Activated T-helper 1 cell treated with Interleukin-2 at 50 U/mL for 16 hours (primary cell): ENCODE results near the gene ALDH3B1.

ENCODE experiments used
- DNase-seq: peaks from one replicate; pipeline ENCODE4 v3.0.0-alpha.2; 2020; ENCODE audit warnings: low read depth

Gene ALDH3B1

DNA sequence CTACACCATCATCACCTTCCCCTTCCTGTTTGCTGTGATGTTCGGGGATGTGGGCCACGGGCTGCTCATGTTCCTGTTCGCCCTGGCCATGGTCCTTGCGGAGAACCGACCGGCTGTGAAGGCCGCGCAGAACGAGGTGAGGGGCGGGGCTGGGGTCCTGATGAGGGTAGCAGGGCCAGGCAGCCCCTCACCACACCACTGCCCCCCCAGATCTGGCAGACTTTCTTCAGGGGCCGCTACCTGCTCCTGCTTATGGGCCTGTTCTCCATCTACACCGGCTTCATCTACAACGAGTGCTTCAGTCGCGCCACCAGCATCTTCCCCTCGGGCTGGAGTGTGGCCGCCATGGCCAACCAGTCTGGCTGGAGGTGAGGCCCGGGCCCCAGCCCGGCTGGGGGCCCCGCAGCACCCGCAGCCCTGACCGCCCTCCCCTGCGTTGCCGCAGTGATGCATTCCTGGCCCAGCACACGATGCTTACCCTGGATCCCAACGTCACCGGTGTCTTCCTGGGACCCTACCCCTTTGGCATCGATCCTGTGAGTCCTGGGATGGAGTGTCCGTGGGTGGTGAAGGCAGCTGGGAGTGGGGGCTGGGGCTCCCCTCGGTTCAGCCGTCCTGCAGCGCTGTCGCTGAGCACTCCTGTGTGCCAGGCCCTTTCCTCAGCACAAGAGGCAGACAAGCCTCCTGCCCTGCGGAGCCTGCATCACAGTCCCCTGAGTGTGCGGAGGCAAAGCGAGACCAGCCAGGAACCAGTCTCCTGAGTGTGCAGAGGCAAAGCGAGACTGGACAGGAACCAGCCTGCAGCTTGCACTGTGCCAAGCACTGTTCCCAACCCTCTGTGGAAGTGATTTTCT lies 37.5 kb downstream of the ALDH3B1 start:
- no peak for DNase-seq

DNA sequence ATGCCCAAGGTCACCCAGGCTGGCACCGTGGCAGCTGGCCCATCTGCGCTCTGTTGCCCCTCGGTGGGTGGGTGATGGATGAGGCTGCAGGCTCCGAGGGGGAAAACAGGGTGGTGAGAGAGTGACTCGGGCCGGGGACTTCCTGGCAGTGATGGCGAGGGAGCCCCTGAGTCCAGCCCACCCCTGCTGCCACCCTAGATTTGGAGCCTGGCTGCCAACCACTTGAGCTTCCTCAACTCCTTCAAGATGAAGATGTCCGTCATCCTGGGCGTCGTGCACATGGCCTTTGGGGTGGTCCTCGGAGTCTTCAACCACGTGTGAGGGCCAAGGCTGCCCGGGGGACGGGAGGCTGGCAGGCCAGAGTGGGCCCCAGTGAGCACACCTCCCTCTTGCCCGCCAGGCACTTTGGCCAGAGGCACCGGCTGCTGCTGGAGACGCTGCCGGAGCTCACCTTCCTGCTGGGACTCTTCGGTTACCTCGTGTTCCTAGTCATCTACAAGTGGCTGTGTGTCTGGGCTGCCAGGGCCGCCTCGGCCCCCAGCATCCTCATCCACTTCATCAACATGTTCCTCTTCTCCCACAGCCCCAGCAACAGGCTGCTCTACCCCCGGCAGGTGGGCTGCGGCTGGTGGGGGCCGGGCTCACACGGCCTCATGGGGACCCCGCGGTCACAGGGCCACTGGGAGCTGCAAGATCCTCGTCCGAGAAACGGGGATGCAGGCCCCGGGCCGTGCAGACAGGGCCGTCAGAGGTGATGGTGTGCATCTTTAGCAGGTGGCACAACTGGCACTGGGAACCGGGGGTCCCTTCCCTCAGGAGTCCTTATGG lies 38.8 kb downstream of the ALDH3B1 start:
- DNase-seq, result no peak

DNA sequence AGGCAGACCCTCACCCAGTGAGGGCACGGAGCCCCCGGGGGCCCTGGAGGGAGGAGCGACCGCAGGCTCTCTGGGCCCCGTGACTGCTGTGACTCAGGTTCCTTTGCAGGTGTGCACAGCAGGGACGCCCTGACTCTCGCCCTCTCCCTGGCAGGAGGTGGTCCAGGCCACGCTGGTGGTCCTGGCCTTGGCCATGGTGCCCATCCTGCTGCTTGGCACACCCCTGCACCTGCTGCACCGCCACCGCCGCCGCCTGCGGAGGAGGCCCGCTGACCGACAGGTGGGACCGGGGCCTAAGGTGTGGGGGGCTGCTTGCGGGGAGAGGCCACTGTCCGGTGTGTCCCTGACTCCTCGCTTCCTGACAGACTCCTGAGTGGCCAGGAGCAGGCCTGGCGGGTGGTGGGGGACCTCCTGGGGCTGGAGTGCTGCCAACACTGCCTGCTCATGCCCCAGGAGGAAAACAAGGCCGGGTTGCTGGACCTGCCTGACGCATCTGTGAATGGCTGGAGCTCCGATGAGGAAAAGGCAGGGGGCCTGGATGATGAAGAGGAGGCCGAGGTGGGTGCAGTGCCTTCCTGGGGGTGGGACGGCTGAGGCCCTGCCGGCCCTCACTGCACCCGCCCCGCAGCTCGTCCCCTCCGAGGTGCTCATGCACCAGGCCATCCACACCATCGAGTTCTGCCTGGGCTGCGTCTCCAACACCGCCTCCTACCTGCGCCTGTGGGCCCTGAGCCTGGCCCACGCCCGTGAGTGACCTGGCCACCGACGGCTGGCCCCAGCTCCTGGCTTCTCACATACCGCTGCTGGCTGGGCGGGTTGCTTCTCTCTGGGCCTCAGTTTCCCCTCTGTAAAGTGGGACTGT lies 39.6 kb downstream of the ALDH3B1 start:
- no peak for DNase-seq

DNA sequence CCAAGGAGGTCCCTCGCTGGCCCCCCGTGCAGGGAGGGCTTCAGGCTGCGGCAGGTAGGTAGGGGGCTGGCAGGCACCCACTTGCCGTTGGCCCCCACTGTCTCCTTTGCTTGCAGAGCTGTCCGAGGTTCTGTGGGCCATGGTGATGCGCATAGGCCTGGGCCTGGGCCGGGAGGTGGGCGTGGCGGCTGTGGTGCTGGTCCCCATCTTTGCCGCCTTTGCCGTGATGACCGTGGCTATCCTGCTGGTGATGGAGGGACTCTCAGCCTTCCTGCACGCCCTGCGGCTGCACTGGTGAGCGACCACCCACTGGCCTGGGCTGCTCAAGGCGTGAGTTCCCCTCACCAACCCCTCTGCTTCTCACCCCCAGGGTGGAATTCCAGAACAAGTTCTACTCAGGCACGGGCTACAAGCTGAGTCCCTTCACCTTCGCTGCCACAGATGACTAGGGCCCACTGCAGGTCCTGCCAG lies 40.3 kb downstream of the ALDH3B1 start:
- no peak for DNase-seq

DNA sequence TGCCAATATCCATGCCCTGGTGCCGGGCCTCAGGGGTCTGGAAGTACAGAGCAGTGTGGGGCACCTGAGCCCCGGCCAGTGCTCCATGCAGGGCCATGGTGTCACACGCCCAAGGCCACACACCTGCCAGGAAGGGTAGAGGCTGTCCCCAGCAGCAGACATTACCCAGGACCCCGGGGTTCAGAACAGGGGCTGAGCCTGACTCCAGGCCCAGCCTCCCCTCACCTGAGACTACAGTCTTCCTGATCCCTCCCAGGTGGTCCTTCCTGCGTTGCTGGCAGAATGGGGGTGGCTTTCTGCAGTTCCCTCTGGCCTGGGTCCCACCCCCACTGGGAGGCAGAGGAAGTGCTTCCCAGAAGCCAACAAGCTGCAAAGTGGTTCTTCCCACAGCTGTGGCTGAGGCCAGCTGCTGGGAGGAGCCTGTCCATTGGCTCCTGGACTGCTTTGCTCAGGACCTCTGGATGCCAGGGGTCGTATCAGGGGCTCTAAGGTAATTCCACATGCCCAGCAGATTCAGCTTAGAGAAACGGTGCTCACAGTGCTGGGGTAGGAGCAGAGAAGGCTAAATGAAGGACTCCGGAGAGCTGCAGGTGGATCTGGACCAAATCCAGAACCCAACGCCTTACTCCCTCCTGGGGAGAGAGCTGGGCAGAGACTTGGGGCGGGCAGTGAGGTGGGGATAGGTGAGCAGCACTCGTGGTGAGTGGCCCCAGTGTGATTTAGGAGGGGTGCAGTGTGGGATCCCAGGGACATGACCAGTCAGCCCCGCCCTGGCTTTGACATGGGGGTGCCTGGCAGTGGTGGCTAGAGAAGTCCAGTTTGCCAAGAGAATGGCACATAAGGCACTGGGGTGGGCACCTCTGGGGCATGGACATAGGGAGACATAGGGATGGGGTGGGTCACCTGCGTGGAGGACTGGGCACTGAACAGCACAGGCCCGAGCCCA lies 41.3 kb downstream of the ALDH3B1 start:
- DNase-seq, result no peak

DNA sequence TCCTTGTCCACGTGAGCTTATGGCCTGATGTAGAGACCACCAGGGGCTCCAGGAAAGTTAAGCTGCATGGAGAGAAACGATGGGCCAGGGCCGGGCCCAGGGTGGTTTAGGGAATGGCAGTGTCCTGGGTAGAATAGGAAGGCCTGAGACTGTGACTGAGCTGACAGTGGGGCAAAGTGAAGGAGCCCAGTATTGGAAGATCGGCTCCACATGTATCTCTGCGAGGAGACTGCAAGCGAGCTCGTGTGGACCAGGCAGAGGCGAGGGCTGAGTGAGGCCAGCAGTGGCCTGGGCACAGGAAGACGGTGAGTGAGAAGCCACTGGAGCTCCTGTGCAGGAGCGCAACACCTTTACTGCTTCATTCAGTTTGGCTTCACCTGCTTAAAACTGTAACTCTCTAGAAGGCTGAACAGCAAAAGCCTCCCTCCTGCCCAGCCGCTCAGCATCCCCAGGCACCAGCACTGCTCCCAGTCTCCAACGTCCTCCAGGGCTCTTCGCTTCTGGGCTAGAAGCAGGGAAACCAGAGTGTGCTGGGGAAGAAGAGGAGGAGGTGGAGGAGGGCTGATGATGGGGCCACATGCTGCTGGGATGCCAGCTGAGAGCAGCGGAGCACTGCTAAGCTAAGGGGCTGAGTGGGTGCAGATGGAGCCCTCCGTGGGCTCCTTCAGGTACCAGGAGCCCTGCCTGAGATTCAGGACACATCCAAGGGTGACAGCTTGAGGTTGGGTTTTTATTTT lies 42.2 kb downstream of the ALDH3B1 start:
- no peak for DNase-seq

DNA sequence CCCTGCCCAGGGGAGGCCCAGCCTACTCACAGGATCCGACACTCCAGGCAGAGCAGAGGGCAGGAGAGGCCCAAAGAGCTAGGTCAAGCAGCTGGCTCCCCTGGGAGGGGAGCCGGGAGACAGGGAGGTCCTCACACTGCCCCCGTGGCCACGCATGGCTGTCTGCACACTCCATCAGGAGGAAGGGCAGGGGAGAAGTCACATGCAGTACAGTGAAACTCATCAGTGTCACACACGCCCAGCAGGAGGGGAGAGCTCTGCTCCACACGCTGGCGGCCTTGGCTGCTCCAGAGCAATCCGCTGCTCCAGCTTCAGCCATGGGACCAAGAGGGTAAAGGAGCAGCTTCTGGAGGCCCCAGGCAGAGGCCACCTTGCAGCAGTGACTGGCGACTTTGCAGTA lies 43.0 kb downstream of the ALDH3B1 start:
- DNase-seq, result no peak

DNA sequence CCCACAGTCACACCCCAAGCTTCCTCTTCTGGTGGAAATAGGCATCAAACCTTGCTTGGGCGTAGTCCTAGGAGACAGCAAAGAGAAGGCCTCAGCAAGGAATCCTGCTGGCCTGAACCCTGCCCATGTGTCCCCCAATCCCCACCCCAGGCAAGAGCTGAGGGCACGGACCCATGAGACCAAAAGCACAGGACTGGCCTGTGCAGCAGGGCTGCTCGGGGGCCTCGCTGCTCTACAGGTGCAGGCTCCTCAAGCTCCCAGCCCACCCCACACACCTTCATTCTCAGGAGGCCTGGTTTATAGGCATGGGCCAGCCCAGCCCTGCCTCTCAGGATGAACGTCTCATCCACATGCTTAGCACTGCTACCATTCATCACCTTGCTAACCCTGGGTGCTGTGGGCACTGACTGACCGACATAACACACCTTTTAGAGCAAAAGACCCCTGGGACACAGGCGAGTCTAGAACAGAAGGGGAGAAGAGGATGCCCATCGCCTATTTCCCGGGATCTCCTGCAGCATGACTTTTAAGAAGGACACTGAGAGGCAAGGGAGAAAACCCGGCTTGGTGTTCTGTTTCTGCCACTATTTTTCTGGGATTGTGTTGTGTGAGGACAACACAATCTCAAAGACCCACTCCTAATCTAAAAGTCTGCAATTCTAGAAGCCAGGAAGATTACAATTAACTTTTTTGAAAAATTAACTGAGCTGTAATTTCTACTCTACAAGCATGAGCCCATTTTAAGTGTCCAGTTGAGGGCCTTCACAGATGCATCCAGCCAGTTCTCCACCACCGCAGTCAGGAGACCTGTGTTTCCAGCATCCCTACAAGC lies 44.1 kb downstream of the ALDH3B1 start:
- DNase-seq, result no peak

DNA sequence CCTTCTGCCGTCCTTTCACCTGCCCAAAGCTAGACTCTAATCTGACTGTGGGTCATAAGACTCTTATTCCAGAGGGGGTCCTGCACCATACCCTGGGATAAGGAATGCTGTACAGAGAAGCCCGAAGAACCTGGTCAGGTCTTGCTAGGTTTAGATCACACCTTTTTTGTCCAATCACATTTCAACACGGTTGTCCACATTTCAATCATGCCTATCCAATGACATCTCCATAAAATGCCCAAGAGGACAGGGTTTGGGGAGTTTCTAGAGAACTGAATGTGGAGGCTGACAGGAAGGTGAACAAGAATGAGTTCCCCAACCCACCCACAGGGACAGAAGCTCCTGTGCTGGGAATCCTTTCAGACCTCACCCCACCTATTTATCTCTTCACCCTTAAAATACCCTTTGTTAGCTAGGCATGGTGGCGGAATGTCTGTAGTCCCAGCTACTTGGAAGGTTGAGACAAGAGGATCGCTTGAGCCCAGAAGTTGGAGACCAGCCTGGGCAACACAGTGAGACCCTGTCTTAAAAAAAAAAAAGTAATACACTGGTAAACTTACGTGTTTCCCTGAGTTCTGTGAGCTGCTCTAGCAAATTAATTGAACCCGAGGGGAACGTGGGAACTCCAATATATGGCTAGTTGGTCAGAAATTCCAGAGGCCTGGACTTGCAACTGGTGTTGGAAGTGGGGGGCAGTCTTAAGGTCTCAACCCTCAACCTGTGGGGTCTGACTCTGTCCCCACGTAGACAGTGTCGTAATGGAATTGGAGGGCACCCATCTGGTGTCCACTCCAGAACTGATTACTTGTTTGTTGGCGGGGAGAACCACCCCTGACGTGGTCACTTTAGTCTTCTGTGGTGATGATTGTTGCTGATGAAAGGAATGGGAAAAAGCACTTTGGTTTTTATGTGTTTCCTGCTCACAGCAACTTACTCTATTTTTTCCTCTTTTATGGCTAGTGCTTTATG lies 46.5 kb downstream of the ALDH3B1 start:
- no peak for DNase-seq

DNA sequence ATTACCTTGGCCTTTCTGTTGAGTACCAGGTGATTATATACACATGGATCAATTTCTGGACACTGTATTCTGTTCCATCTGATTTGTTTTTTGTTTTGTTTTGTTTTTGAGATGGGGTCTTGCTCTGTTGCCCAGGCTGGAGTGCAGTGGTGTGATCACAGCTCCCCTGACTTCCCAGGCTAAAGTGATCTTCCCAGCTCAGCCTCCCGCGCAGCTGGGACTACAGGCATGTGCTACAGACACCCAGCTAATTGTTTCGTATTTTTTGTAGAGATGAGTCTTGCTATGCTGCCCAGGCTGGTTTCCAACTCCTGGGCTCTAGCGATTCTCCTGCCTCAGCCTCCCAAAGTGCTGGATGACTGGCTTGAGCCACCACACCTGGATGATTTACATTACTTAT lies 47.7 kb downstream of the ALDH3B1 start:
- no peak for DNase-seq

DNA sequence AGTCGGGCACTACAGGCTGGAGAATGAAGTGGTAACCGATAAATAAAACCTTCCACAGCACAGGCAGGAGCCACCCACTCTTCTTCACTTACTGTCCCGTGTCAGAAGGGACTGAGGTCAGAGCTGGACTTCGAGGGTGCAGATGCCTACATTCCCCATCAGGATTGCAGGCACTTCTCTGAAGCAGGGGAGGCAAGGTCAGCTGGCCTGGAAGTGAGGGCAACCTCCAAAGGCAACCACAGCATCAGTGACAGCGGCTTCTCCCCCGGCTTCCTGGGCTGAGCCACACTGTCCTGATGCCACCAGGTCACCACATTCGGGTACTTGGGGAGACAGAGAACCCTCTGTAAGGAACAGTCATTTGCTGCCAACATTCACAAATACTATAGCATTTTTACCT lies 51.4 kb downstream of the ALDH3B1 start:
- no peak for DNase-seq

DNA sequence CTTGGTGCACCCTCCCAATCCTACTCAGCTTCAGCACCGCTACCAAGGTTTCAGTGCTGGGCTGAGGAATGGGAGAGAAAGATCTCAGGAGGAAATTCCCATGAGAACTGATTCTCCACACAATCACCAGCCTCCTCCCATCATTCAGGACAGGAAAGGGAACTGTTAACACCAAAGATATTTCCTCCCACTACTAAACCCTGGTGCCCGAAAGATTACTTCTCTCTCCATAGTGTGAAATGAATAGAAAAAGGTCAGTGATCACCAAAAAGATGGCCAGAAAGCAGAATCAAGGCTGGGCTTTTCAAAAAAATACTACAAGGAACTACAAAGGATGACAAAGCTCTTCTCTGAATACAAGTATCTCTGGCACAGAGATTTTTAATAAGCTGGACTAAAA lies 54.8 kb downstream of the ALDH3B1 start:
- DNase-seq, result no peak

DNA sequence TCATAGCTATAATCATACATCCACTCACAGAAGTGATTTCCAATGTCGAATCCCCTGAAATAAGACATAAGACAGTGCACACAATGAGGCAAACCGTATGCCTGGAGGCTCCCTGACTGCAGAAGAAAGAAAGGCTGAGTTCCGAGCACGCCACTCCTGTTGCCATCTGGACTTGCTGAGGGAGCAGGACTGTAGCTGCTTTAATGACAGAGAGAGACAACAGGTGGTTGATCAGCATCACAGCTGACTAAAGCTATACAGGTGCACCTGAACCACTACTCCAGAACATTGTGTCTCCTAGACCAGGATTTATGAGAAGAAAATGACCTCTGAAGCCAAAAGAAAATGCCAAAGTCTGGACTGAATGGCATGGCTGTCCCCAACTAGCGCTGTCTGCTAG lies 55.7 kb downstream of the ALDH3B1 start:
- no peak for DNase-seq

DNA sequence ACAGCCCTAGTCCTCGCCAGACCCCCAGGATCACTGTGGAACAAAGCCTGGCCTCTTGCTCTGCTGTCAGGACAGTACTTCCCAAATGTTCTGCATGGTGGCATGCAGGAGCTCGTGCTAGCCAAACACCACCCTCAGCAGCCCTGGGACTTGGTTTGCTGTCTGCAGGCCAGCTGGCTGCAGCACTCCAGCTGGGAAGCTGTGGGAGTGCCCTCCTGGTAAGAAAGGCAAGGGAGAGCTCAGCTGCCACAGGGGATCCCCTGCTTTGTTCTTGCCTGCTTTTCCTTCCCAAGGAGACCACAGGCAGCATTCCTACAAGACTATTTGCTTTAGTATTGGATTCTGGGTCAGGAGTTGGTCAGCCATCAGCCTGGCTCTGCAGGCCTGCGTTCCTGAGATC lies 56.6 kb downstream of the ALDH3B1 start:
- no peak for DNase-seq

DNA sequence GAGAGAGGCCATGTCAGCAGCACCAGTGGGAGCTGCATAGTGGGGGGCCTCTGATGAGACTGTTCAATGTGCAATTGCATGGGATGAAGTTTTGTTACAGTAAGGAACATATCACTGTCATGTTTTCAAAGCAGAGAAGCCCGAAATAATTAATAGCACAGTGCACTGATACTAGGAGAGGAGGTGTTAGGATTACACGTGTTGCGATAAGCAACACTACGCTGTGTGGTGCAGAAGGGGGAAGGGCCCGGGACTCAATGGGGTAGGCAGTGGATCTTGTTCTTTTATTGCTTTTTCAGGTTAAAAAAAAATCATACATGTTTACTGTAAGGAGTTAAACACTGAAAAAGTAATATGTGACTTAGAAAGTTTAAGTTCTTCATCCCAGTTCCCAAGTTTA lies 57.9 kb downstream of the ALDH3B1 start:
- no peak for DNase-seq

DNA sequence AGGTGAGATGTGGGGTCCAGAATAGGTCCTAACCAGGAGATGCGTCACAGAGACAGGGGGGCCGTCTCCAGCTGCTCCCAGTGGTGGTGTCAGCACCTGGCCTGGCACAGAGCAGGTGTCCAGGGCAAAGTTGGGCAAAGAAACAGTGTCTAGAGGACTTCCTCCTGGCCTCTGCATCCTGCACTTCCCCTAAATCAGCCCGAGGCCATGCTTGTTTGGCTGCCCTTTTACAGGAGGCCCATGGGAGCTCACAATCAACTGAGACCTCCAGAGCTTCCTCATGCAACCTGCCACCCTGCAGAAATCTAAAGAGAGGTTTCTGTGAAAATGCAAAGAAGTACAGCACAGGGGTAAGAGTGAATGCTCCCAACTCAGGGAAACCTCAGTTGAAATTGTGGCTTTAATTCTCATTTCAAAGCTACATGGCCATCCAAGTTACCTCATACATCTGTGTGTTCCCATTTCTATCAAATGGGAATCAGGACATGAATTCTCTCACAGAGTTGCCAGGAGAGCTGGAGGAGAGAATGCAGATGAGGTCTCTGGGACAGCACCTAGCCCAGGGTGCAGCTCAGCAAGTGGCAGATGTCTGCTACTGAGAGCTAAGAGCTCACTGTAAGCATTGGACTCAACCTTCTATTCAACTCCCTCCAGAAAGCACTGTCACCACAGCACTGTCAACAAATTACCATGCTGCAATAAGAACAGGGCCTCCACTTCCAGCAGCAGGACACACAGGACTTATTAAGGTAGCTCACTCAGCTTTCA lies 61.3 kb downstream of the ALDH3B1 start:
- DNase-seq, result no peak

DNA sequence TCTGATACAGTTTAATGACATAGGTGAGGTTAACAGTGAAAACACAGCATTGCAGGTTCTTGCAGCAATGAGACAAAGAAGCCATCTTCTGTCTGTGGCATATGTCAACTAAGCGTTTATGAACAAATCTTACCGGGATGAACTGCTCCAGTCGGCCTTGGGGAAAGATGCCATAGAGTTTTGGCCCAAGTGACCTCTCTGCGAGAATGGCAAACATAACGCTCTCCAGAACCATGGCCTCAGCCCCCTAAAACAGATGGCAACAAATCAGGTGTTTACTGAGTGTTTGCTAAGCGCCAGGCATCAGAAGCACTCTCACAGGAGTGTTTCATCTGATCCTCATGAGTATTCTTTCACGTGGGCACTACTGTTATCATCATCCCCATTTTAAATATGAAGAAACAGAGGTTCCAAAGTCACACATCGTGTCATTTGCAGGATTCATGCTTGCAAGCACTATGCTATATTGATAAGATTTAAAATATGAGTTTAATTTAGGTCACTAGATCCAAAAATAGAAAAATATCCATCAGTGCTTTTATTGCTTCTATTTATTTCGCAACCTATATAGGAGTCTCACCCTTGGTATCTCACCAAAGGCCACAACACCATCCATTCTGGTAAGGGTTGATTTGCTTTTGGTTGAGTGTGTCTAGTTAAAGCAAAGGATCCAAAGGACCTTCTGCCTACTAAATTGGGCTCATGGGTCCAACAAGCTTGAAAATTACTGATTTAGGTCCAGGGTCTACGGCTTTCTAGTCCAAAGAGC lies 64.6 kb downstream of the ALDH3B1 start:
- DNase-seq, result no peak
